Neuron (in vitro differentiated cells): Measurements from ENCODE around the gene RGS7.

Experiments used
- H2AFZ ChIP-seq: one replicate; pipeline ENCODE4 v1.6.1; 2013; ENCODE audit warnings: low read depth, mild to moderate bottlenecking, inconsistent platforms, low read length, moderate library complexity
- H3K27me3 ChIP-seq: one replicate; pipeline ENCODE4 v1.6.1; 2013; ENCODE audit warnings: low read length; ENCODE audit not compliant: insufficient read depth
- H3K36me3 ChIP-seq: one replicate; pipeline ENCODE4 v1.6.1; 2013; ENCODE audit warnings: low read length; ENCODE audit not compliant: insufficient read depth
- H3K4me1 ChIP-seq: one replicate; pipeline ENCODE4 v1.6.1; 2013; ENCODE audit warnings: low read length; ENCODE audit not compliant: insufficient read depth
- H3K4me3 ChIP-seq: 2 replicates; pipeline ENCODE4 v1.5.1; 2013; ENCODE audit warnings: mild to moderate bottlenecking, low read length, moderate library complexity
- H3K9me3 ChIP-seq: one replicate; pipeline ENCODE4 v1.6.1; 2013; ENCODE audit warnings: low read length

Gene RGS7

DNA sequence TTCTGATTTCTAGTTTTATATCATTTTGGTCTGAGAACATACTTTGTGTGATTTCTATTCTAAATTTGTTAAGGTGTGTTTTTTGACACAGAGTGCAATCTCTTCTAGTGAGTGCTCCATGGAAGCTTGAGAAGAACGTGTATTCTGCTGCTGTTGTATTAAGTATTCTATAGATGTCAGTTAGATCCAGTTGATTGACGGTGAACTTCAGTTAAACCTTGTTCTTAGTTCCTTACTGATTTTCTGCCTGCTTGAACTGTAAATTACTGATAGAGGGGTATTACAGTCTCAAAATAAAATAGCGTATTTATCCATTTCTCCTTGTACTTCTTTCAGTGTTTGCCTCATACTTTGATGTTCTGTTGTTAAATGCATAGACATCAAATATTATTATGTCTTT, 497.0 kb downstream of the RGS7 start:
- Histone ChIP-seq H3K4me1 (no peaks in the 10 kb centered on the region), H3K27me3 (no peaks in the 10 kb centered on the region), H3K9me3 (no peaks in the 10 kb centered on the region), H3K4me3 (no peak overlapping the region), H2AFZ (no peak overlapping the region), H3K36me3 (no peaks in the 10 kb centered on the region)

DNA sequence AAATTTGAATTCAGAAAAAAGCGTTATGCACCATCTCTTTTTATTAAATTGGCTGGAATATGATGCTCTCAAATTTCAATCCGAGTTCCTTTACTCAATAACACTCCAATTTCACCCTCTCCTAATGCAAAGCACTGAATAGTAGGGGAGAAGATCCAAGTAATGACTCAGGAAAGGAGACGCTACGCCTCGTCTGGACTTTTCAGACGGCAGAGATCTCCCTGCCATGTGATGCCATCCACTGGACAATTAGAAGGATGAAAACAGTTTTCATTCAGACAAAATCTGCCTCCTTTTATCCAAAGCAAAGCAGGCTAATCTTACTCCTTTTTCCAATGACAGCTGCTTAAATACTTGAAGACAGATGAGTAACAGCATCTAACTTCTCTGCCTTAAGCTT, 502.6 kb downstream of the RGS7 start:
- Histone ChIP-seq H3K27me3 (no peaks in the 10 kb centered on the region), H3K4me3 (no peak overlapping the region), H3K4me1 (no peaks in the 10 kb centered on the region)

GRCh38 chr1:240847325-240847724, 509.7 kb downstream of the RGS7 start:
- no peaks in the 10 kb centered on the region for H3K36me3 ChIP-seq
- no peaks in the 10 kb centered on the region for H3K27me3 ChIP-seq
- no peaks in the 10 kb centered on the region for H3K9me3 ChIP-seq
- H3K4me3 ChIP-seq = no peak overlapping the region
- H3K4me1 ChIP-seq = no peaks in the 10 kb centered on the region
- no peak overlapping the region for H2AFZ ChIP-seq

More for the DNA sequence above, 502.6 kb downstream of the RGS7 start:
- Histone ChIP-seq H3K36me3 (no peaks in the 10 kb centered on the region), H3K9me3 (no peaks in the 10 kb centered on the region), H2AFZ (no peak overlapping the region)

DNA sequence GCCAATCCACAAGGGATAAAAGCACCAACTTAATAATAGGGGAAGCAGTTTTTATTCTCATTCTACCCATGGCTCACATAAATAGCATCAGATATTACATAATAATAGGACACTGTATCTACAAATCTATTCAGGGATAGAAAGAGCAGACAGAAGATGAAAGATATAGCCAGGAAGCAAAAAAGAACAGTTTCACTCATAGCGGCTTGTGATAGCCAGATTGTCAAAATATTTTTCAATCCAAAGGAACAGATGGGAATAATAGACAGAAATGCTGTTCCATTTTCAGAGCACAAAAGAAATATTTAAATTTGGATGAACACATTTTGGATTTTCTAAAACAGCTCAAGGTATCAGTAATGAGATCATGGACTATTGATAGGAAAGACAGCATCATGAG, 512.5 kb downstream of the RGS7 start:
- H3K9me3 ChIP-seq = no peaks in the 10 kb centered on the region
- H3K4me3 ChIP-seq = no peak overlapping the region
- no peaks in the 10 kb centered on the region for H3K4me1 ChIP-seq
- H2AFZ ChIP-seq = no peak overlapping the region
- H3K36me3 ChIP-seq = no peaks in the 10 kb centered on the region
- H3K27me3 ChIP-seq = no peaks in the 10 kb centered on the region

GRCh38 chr1:240843798-240844197, 513.2 kb downstream of the RGS7 start:
- Histone ChIP-seq H3K4me3 (no peak overlapping the region), H3K36me3 (no peaks in the 10 kb centered on the region), H3K4me1 (no peaks in the 10 kb centered on the region), H3K9me3 (no peaks in the 10 kb centered on the region), H3K27me3 (no peaks in the 10 kb centered on the region), H2AFZ (no peak overlapping the region)

DNA sequence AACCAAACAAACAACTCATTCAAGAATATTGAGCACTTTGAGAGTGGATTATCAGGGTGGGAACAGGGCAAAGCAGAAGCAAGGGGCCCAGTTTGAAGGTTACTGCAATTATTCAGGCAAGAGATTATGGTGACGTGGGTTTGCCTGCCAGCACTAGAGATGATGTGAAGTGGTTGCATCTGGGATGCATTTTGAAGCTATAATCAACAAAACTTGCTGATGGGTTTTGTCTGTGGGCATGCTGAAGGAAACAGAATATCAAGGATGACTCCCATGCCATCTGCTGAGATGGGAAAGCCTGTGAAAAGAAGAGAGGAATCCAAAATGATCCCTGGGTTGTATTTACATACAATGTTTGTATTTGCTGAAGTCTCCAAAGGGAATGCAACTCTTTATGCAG, 520.7 kb downstream of the RGS7 start:
- peaks cover 2% of the 10 kb centered on the region for H3K27me3 ChIP-seq
- H2AFZ ChIP-seq = no peak overlapping the region
- no peak overlapping the region for H3K4me3 ChIP-seq
- H3K9me3 ChIP-seq = no peaks in the 10 kb centered on the region
- H3K36me3 ChIP-seq = no peaks in the 10 kb centered on the region
- H3K4me1 ChIP-seq = no peaks in the 10 kb centered on the region

DNA sequence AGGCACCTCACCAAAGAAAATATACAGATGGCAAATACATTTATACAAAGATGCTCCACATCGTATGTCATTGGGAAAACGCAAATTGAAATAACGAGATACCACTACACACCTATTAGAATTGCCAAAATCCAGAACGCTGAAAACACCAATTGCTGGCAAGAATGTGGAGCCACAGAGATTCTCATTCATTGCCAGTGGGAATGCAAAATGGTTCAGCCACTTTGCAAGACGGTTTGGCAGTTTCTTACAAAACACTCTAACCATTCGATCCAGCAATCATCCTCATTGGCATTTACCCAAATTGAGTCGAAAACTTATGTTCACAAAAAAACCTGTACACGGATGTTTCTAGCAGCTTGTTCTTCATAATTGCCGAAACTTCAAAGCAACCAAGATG, 521.7 kb downstream of the RGS7 start:
- H3K4me3 ChIP-seq = no peak overlapping the region
- H3K9me3 ChIP-seq = no peaks in the 10 kb centered on the region
- no peaks in the 10 kb centered on the region for H3K36me3 ChIP-seq
- peaks cover 2% of the 10 kb centered on the region for H3K27me3 ChIP-seq
- H3K4me1 ChIP-seq = no peaks in the 10 kb centered on the region
- no peak overlapping the region for H2AFZ ChIP-seq

DNA sequence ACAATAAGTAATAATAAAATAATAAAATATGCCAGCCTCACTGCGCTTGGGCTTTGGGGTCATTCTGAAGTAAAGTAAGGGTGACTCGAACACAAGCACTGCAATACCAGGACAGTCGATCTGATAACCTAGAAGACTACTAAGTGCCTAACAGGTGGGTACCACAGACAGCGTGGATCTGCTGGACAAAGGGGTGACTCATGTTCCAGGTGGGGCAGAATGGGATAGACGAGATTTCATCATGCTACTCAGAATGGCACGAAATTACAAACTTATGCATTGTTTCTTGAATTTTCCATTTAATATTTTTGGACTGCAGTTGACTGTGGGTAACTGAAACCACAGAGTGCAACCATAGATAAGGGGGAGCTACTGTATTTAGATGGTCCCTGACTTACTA, 523.9 kb downstream of the RGS7 start:
- Histone ChIP-seq H3K4me1 (no peaks in the 10 kb centered on the region), H3K36me3 (no peaks in the 10 kb centered on the region), H3K27me3 (peaks cover 4% of the 10 kb centered on the region), H3K4me3 (no peak overlapping the region), H2AFZ (no peak overlapping the region), H3K9me3 (no peaks in the 10 kb centered on the region)

GRCh38 chr1:240831922-240832321, 525.1 kb downstream of the RGS7 start:
- peaks cover 3% of the 10 kb centered on the region for H3K27me3 ChIP-seq
- no peaks in the 10 kb centered on the region for H3K9me3 ChIP-seq
- H2AFZ ChIP-seq = no peak overlapping the region
- H3K4me1 ChIP-seq = no peaks in the 10 kb centered on the region
- H3K4me3 ChIP-seq = no peak overlapping the region
- H3K36me3 ChIP-seq = no peaks in the 10 kb centered on the region

- Histone ChIP-seq H3K27me3 (peaks cover 3% of the 10 kb centered on the region), H3K4me1 (no peaks in the 10 kb centered on the region), H3K9me3 (no peaks in the 10 kb centered on the region), H2AFZ (no peak overlapping the region), H3K36me3 (no peaks in the 10 kb centered on the region), H3K4me3 (no peak overlapping the region)
Observed at GRCh38 chr1:240831191-240831631, 525.8 kb downstream of the RGS7 start.

DNA sequence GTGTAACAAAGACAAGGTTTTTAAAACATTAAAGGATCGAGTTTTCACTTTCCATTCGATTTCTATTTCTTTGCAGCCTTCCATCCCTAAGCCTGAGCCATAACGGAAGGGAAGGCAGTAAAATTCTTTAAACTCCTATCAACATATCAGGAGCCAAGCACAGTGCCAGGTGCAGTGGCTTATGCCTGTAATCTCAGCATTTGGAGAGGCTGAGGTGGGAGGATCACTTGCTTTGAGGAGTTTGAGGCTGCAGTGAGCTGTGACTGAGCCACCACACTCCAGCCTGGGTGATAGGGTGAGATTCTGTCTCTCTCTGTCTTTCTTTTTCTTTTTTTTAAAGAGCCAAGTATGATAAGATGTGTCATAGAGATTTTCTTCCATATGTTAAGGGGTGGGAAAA, 527.5 kb downstream of the RGS7 start:
- Histone ChIP-seq H2AFZ (no peak overlapping the region), H3K4me3 (no peak overlapping the region), H3K4me1 (no peaks in the 10 kb centered on the region), H3K27me3 (peaks cover 3% of the 10 kb centered on the region), H3K36me3 (no peaks in the 10 kb centered on the region), H3K9me3 (no peaks in the 10 kb centered on the region)

- Histone ChIP-seq H3K27me3 (peaks cover 3% of the 10 kb centered on the region), H2AFZ (no peak overlapping the region), H3K9me3 (no peaks in the 10 kb centered on the region), H3K4me1 (no peaks in the 10 kb centered on the region), H3K4me3 (no peak overlapping the region), H3K36me3 (no peaks in the 10 kb centered on the region)
Observed at GRCh38 chr1:240827786-240828185, 529.2 kb downstream of the RGS7 start.

DNA sequence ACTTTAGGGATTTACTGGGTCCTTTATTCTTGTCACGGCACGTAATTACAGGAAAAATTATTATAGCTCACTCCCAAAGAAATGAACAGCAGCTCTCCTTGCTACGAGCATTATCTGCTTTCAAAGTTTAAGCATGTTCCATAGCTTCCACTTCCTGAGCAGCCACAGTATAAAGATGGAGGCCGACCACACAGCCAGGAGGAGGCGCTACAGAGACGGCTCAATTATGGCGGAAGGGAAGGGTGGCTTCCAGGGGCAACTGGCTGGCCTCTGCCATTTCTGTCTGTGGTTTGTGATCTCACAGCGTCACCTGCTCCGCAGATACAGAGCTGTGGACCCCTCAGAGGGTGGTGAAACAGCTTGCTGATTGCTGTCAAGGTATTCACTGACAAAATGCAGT, 532.8 kb downstream of the RGS7 start:
- no peaks in the 10 kb centered on the region for H3K36me3 ChIP-seq
- no peak overlapping the region for H2AFZ ChIP-seq
- H3K9me3 ChIP-seq = no peaks in the 10 kb centered on the region
- H3K4me1 ChIP-seq = no peaks in the 10 kb centered on the region
- H3K4me3 ChIP-seq = no peak overlapping the region
- no peaks in the 10 kb centered on the region for H3K27me3 ChIP-seq

DNA sequence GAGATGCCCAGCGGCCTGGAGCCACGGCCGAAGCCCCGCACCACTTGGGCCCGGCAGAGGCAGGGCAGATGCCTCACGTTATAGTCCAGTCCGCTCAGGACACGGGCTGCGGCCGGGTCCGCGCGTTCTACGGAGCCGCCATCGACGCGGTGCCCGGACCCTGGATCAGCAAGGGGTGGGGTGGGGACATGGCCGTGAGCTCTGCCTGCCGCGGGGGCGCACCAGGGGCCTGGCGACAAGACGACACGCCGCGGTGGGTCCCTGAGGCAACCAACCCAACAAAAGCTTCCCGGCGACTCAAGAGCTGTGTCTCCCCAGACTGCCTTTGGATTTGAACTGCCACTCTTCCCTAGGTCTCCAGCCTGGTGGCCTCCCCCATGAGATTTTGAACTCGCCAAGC, 533.6 kb downstream of the RGS7 start:
- Histone ChIP-seq H3K4me3 (no peak overlapping the region), H3K27me3 (no peaks in the 10 kb centered on the region), H3K36me3 (no peaks in the 10 kb centered on the region), H3K4me1 (no peaks in the 10 kb centered on the region), H2AFZ (no peak overlapping the region), H3K9me3 (no peaks in the 10 kb centered on the region)
